Measurements from ENCODE around the gene SBNO2.
"Not testable (repeated sequence)": the region's sequence is repeated elsewhere in the genome, so short reads cannot be mapped to it uniquely, and the experiment has no call there.

SBNO2 gene

GRCh38 chr19:1208830-1209229, 34.8 kb upstream of the SBNO2 start:
- not testable (repeated sequence) for DNase-seq (ENCODE audit: low read depth)

DNA sequence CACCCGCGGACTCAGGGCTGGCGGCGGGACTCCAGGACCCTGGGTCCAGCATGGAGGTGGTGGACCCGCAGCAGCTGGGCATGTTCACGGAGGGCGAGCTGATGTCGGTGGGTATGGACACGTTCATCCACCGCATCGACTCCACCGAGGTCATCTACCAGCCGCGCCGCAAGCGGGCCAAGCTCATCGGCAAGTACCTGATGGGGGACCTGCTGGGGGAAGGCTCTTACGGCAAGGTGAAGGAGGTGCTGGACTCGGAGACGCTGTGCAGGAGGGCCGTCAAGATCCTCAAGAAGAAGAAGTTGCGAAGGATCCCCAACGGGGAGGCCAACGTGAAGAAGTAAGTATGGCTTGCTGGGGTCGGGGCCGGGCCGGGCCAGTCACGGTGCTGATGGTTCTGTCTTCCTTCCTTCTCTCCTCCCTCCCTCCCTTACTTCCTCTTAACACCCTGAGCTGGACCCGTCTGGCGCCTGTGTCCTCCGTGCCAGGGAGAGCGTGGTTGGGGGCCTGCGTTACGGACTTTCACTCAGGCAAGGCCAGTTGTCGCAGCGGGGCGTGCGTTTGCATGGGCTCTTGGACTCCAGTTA, 32.9 kb upstream of the SBNO2 start:
- no peak for DNase-seq (ENCODE audit: low read depth)

DNA sequence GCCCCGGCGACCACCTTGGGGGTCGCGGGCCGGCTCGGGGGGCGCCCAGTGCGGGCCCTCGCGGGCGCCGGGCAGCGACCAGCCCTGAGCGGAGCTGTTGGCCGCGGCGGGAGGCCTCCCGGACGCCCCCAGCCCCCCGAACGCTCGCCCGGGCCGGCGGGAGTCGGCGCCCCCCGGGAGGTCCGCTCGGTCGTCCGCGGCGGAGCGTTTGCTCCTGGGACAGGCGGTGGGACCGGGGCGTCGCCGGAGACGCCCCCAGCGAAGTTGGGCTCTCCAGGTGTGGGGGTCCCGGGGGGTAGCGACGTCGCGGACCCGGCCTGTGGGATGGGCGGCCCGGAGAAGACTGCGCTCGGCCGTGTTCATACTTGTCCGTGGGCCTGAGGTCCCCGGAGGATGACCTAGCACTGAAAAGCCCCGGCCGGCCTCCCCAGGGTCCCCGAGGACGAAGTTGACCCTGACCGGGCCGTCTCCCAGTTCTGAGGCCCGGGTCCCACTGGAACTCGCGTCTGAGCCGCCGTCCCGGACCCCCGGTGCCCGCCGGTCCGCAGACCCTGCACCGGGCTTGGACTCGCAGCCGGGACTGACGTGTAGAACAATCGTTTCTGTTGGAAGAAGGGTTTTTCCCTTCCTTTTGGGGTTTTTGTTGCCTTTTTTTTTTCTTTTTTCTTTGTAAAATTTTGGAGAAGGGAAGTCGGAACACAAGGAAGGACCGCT, 32.2 kb upstream of the SBNO2 start:
- no peak for DNase-seq (ENCODE audit: low read depth)

GRCh38 chr19:1205114-1206099, 31.3 kb upstream of the SBNO2 start, which contains the start of gene STK11:
Gene STK11 (plus strand): TSS chr19:1205778. CDS start chr19:1206914, 1,136 bp downstream.
- peak; percentile 94 for DNase-seq (ENCODE audit: low read depth)

- not testable (repeated sequence) for DNase-seq (ENCODE audit: low read depth)
These were observed 26.5 kb upstream of the SBNO2 start for GRCh38 chr19:1200614-1201013.

- no peak for DNase-seq (ENCODE audit: low read depth)
These were observed 25.5 kb upstream of the SBNO2 start for GRCh38 chr19:1199531-1199930.

GRCh38 chr19:1189419-1189818, 15.4 kb upstream of the SBNO2 start:
- DNase-seq (ENCODE audit: low read depth): no peak

DNA sequence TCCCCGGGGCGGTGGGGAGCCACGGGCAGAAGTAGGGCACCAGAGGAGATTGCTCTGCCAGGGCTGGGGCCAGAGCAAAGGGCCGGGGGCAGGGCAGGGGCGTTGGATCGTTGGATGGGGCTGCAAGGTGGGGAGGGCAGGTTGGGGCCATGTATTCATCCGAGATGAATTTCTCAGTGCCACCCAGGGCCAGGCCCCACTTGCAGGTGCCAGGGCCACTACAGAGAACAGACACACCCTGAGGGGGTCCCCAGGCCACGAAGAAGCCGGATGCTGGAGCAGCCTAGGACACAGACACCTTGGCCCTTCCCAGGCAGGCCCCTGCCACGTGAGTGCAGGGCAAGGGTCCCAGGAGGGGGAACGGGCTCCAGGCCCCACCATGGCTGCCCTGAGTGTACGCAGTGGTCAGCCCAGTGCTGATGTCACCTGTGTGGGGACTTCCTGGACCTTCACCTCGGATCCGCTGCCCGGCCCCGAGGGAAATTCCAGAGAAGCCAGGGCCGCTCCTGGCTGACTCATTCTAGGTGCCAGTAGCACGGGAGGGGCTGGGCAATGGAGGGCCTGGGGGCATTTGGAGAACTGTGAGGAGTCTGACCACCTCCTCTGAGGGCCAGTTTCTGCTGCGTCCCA, 9.6 kb upstream of the SBNO2 start:
- no peak for DNase-seq (ENCODE audit: low read depth)

- no peak for DNase-seq (ENCODE audit: low read depth)
These were observed 8.7 kb upstream of the SBNO2 start for GRCh38 chr19:1182727-1183126.

- DNase-seq (ENCODE audit: low read depth): no peak
These were observed 8.0 kb upstream of the SBNO2 start for GRCh38 chr19:1182068-1182467.

DNA sequence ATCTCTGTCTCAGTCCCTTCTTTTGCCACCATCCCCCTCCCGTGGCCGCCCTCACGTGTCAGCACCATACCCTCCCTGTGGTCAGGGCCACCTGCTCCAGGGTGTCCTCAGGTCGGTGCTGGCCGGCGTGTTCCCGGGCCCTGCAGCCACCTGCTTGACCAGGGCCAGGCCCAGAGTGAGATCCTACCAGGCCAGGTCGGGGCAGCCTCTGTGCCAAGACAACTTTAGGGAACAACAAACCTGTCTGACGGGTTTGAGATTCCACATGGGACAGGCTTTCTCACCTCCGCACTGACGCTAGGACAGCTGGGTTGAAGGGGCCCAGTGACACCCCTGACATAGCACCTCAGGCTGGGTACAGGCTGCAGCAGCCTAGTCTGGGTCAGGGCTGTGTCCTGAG, 7.5 kb upstream of the SBNO2 start:
- DNase-seq (ENCODE audit: low read depth): no peak

DNA sequence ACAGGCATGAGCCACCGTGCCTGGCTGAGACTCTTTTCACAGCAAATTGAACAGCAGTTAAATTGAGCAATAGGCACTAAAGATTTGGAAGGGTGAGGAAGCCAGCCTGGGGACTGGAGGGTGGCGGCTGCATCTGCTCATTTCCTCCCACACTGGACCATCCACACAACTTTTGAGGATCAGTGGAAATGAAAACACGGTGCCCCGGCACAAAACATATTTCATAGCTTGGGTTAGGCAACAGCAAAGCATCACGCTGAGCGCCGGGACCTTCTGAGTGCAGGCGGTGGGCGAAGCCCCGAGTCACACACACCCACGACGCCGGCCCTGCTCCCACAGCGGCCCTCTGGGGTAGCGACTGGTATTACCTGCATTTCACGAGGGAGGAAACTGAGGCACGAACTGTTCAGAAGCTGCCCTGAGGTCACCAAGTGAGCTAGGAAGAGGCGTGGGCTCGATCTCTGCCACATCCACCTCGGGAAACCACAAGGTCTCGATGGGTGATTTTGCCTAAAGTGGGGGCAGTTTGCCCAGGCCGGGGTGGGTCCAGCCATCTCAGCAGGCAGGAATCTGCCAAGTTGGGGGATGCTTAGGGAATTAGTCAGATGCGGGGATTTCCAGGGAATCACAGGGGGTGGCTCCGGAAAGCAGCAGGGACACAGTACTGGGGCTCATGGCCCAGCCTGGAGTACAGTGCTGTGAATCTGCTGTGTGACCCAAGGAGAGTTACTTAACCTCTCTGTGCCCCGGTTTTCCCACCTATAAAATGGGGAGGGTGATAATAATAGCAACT, 3.5 kb upstream of the SBNO2 start:
- peak; percentile 96 for DNase-seq (ENCODE audit: low read depth)

- no peak for DNase-seq (ENCODE audit: low read depth)
These were observed 766 bp downstream of the SBNO2 start for GRCh38 chr19:1173159-1173844.

- no peak for DNase-seq (ENCODE audit: low read depth)
These were observed 1.5 kb downstream of the SBNO2 start for GRCh38 chr19:1172353-1173158.

DNA sequence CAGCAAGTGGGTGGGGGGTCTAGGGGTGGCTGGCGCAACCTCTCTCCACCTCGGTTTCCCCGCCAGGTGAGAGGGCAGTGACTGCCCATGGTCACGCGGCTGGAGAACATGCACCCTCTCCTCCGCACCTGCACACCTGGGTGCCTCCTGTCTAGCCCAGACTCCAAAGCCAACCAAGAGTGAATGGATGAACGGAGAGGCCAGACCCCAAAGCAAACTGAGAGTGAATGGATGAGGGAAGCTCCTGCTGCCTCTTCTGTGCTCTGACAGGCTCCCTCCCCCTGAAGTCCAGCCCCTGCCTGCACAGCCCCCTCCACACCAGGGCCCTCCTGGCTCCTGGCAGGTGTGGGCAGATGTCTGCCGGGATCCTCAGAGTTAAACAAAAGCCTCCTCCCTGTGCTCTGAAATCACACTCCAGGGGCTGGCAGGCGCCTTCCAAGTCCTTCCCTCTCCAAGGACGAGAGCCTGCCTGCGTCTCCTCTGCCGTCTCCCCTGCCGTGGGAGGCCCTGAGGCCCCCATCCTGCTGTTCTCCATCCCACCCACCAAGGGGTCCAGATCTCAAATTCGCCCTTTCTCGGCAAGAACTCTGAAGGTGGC, 2.2 kb downstream of the SBNO2 start:
- DNase-seq (ENCODE audit: low read depth): no peak

DNA sequence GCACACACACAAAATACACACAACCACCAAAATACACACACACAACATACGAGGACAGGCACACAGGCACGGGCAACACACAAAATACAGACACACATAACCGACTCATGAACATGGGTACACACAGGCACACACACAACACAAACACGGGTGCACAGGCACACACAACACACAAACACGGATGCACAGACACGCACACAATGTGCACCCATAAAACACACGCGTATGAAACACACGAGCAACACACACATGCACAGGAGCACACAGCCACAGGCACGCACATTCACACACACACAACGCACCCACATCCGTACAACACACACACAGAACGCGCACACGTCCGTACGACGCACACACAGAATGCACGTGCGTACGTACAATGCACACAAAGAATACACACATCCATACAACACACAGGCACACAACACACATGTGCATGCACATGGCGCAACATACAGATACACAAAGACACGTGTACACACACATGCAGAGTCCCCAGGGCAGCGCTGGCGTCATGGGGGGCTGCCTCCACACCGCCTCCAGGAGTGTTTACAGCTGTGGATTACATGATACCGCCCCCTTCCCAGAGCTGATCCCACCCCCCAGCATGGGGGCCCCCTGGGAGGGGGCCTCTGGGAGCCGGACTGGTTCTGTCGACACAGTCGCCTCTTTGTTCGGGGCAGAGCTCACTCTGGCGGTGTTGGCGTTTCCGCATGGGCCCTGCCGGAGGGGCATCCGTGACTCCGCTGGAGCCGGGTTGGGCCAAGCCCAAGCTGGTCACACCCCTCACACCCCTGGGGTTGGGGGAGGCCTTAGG, 2.9 kb downstream of the SBNO2 start:
- no peak for DNase-seq (ENCODE audit: low read depth)

- no peak for DNase-seq (ENCODE audit: low read depth)
These were observed 3.9 kb downstream of the SBNO2 start for GRCh38 chr19:1169921-1170885.

Measured in GM04504 (cell line).